LNCAP (cell line): Measurements from ENCODE around the gene TXN2.

Source experiments
- CTCF ChIP-seq: fragments of 450-650 bp; IDR thresholded peaks from 2 replicates; pipeline ENCODE4 v1.5.1; 2017; ENCODE audit warnings: mild to moderate bottlenecking

TXN2 gene

GRCh38 chr22:36424901-36425579, 56.4 kb downstream of the TXN2 start:
- no peak for TF ChIP-seq CTCF

- TF ChIP-seq CTCF = no peak
Measured at GRCh38 chr22:36423461-36424404, 57.7 kb downstream of the TXN2 start.

GRCh38 chr22:36422287-36423014, 59.0 kb downstream of the TXN2 start:
- no peak for TF ChIP-seq CTCF

- no peak for TF ChIP-seq CTCF
Measured at GRCh38 chr22:36419912-36420882, 61.2 kb downstream of the TXN2 start.

- TF ChIP-seq CTCF = no peak
Measured at GRCh38 chr22:36419177-36419911, 62.1 kb downstream of the TXN2 start.

GRCh38 chr22:36417281-36417686, 64.2 kb downstream of the TXN2 start:
- no peak for TF ChIP-seq CTCF
